Central memory CD8-positive, alpha-beta T cell (primary cell): Measurements from ENCODE around the gene INSL3.
A peak's percentile ranks its signal among the peaks of the same experiment; 100 is the strongest.

Experiments used
- ATAC-seq: fragments of 150-1000 bp; cut with Tn5 transposase; replicated peaks from 2 replicates; pipeline ENCODE4 v1.10.0; 2022; ENCODE audit warnings: mild to moderate bottlenecking, moderate FRiP score, moderate number of reproducible peaks; ENCODE audit not compliant: poor library complexity, severe bottlenecking; ENCODE audit errors: extremely low read depth
- DNase-seq, 2 donors: peaks; one replicate each; pipeline ENCODE4 v3.0.0; 2021; ENCODE audit warnings: low spot score in 2 of 2
- H3K27ac Mint-ChIP-seq: one replicate; pipeline ENCODE4 v1.8.0; 2022; ENCODE audit warnings: low read depth, mild to moderate bottlenecking, moderate library complexity, mixed read lengths
- H3K27me3 Mint-ChIP-seq: one replicate; pipeline ENCODE4 v1.8.0; 2022; ENCODE audit warnings: mixed read lengths
- H3K36me3 Mint-ChIP-seq: one replicate; pipeline ENCODE4 v1.8.0; 2022; ENCODE audit warnings: mild to moderate bottlenecking, moderate library complexity, mixed read lengths; ENCODE audit not compliant: insufficient read depth
- H3K4me1 Mint-ChIP-seq: one replicate; pipeline ENCODE4 v1.8.0; 2022; ENCODE audit warnings: mixed read lengths
- H3K4me3 Mint-ChIP-seq: one replicate; pipeline ENCODE4 v1.8.0; 2022; ENCODE audit warnings: mild to moderate bottlenecking, moderate library complexity, mixed read lengths
- H3K9me3 Mint-ChIP-seq: one replicate; pipeline ENCODE4 v1.8.0; 2022; ENCODE audit warnings: mixed read lengths

INSL3 gene, protein sequence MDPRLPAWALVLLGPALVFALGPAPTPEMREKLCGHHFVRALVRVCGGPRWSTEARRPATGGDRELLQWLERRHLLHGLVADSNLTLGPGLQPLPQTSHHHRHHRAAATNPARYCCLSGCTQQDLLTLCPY

DNA sequence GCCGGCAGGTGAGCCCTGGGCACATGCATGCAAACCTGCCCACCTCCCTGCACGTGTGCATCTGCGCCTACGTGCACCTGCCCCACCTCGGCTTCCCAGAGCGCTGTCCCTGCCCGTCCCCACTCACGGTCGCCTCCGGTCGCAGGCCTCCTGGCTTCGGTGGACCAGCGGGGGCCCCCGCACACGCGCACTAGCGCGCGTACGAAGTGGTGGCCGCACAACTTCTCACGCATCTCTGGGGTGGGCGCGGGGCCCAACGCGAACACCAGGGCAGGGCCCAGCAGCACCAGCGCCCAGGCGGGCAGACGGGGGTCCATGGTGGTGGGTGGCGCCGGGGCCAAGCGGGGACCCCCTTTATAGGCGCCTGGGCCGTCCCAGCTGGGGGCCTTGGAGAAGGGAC, at the start of gene INSL3:
Gene INSL3, minus strand, starts transcription at position 330 of the 400 bp plus-strand sequence. Its CDS starts 13 bp downstream, at position 317.
- Mint-ChIP-seq H3K27ac (peak within 1 kb of the TSS; percentile 19), H3K4me3 (no peak within 1 kb of the TSS), H3K36me3 (peaks cover 6% of the 10 kb centered on the region), H3K4me1 (no peaks in the 10 kb centered on the region), H3K9me3 (no peaks in the 10 kb centered on the region), H3K27me3 (no peaks in the 10 kb centered on the region)
- ATAC-seq (no peak), DNase-seq (no peak)

DNA sequence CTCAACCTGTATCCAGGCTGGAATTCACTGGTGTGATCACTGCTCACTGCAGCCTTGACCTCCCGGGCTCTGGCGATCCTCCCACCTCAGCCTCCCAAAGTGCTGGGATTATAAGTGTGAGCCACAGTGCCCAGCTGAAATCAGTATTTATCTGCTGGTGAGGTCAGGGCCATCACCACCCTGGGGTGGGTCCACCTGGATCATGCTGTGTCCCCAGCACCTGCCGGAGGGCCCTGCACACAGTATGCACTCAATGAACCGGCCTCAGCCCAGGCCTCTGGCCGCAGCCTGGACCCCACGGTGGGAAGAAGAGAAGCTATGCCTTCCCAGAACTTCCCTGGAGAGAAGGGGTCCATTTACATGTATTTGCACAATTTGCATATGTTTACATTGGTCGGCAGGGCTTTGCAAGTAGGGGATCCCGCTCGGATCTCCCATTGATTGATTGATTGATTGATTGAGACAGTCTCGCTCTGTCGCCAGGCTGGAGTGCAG, 47.8 kb upstream of the INSL3 start:
- DNase-seq (no peak), ATAC-seq (no peak)
- peaks cover 14% of the 10 kb centered on the region for H3K36me3 Mint-ChIP-seq
- H3K4me3 Mint-ChIP-seq: no peak overlapping the region
- no peaks in the 10 kb centered on the region for H3K4me1 Mint-ChIP-seq
- H3K27me3 Mint-ChIP-seq: no peaks in the 10 kb centered on the region
- peak overlapping the region; percentile 77 for H3K27ac Mint-ChIP-seq
- H3K9me3 Mint-ChIP-seq: no peaks in the 10 kb centered on the region

DNA sequence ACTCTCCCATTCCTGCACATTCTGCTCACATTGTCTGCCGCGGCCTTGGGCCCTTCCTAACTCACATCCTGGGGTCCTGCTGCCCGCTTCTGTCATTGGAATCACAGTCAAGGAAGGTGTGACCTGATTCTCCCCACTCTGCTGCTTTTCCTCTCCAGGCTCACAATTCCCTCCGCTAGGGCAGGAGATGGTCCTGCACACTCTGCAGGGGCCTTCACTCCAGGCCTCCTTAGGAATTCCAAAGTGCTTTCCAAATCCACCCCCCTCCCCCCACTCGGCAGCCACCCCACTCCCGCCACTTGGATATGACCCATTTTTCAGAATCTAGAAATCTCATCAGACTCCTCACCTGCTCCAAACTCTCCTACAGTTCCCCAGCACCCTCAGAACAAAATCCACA, 47.4 kb upstream of the INSL3 start:
- DNase-seq (no peak), ATAC-seq (no peak)
- Mint-ChIP-seq H3K27ac (peak overlapping the region; percentile 77), H3K27me3 (no peaks in the 10 kb centered on the region), H3K36me3 (peaks cover 18% of the 10 kb centered on the region), H3K9me3 (no peaks in the 10 kb centered on the region), H3K4me3 (no peak overlapping the region), H3K4me1 (peaks cover 1% of the 10 kb centered on the region)

DNA sequence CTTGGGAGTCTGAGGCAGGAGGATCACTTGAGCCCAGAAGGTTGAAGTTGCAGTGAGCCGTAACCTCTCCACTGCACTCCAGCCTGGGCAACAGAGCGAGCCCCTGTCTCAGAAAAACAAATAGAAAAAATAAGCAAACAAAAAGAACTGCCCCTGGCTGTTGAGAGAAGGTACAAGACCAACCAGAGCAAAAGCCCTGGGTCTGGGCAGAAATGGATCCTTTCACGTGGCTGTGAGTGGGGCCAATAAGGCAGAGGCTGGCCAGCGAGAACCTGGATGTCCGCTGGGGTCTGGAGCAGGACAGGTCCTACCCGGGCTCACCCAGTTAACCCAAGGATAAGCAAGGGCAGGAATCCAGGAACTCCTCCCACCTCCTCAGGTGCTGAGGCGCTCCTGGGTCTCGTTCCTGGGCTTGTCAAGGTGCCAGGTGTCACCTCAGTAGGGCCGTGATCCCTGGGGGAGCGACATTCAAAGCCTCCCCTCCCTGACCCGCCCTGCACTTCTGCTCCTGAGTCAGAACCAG, 45.7 kb upstream of the INSL3 start:
- peaks cover 10% of the 10 kb centered on the region for H3K4me1 Mint-ChIP-seq
- ATAC-seq: no peak
- H3K27ac Mint-ChIP-seq: no peak overlapping the region

DNA sequence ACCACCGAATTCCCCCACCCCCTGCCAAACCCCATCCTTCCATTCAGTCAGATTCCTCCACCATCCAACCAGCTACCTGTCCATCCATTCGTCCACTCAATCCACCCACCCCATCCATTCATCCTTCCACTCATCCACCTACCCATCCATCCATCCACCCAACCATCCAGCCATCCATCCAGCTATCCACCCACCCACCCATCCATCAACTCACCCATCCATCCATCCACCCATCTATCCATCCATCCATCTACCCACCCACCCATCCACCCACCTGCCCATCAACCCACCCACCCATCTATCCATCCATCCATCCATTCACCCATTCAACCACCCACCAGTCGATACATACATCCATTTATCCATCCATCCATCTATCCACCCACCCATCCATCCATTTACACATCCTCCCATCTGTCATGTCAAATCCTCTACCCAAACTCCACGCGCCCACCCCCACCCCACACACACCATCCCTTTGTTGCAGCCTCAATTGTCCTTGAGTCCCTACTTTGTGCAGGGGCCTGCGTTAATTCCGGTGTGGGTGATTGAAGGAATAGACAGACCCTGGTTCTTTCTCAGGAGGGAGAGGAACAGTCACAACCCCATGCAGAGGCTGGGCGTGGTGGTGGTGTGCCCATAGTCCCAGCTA, 45.1 kb upstream of the INSL3 start:
- Mint-ChIP-seq H3K4me3 (no peak overlapping the region), H3K9me3 (no peaks in the 10 kb centered on the region), H3K36me3 (peaks cover 29% of the 10 kb centered on the region), H3K27me3 (no peaks in the 10 kb centered on the region), H3K4me1 (peaks cover 14% of the 10 kb centered on the region), H3K27ac (peak overlapping the region; percentile 49)
- DNase-seq (no peak), ATAC-seq (no peak)

More for the DNA sequence above, 45.7 kb upstream of the INSL3 start:
- Mint-ChIP-seq H3K4me3 (no peak overlapping the region), H3K27me3 (no peaks in the 10 kb centered on the region), H3K9me3 (no peaks in the 10 kb centered on the region), H3K36me3 (peaks cover 26% of the 10 kb centered on the region)
- DNase-seq: no peak

DNA sequence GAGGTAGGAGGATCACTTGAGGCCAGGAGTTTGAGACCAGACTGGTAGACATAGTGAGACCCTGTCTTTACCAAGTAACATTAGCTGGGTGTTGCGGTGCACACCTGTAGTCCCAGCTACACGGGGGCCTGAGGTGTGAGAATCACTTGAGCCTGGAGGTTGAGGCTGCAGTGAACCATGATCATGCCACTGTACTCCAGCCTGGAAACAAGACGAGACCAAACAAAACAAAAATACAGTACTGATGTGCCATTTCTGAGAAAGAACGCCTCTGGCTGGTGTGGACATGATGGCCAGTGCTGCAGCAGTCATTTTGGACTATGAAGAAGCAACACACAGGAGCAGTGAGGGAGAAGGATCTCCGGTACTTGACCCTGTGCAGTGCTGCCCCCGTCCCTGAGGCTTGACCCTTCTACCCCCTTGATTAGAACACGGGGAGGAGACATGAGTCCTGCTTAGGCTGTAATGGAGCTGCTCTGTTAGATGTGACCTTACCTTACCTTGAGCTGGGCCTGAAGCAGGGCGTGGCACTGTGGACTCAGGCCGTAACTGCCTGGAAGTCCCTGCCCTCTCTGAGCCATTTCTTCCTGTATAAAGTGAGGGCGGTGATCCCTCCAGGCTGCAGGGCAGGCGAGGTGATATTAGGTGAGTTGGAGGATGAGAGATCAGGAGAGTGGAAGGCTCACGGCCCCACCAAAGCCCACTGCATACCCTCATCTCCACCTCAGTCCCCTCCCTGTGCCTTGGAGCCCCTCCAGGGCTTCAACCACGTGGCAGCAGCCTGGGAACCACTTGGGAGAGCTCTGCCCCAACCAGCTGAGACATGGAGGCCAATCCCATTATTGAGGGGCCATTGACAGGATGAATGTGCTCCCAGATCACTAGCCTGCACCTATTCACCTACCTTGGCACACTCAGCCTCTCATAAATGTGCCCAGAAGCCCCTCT, 44.3 kb upstream of the INSL3 start:
- no peaks in the 10 kb centered on the region for H3K9me3 Mint-ChIP-seq
- DNase-seq: no peak
- no peaks in the 10 kb centered on the region for H3K27me3 Mint-ChIP-seq
- peak overlapping the region; percentile 49 for H3K27ac Mint-ChIP-seq
- ATAC-seq: no peak
- H3K4me3 Mint-ChIP-seq: no peak overlapping the region
- H3K4me1 Mint-ChIP-seq: peaks cover 22% of the 10 kb centered on the region
- H3K36me3 Mint-ChIP-seq: peaks cover 35% of the 10 kb centered on the region

DNA sequence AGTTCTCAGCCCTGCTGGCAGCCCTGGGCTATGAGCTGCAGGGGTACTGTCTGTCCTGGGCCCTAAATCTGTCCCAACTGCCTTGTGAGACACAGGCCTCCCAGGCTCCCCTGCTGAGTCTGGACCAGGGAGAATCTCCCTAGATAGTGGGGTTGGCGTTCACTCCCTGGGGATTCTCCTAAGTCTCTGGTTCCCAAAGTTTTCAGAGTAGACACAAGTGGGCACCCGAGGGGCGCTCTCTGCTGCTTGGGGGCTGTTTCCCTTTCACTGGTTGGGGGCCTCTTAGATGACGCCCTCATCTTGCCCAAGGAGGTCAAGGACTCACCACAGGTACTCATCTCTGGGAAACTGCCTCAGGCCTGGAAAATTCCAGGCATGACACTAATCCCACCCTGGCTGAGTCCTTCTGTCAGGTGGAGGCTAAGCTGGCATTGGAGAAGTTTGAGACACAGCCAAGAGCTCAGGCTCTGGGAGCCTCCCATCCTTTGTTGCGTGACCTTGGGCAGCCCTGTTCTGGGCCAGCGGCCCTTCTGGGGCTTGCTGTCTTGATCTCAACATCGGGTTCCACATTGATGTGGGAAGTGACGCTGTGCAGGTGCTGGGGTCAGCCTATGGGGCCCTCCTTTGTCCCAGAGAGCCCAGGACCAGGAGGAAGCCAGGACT, 42.3 kb upstream of the INSL3 start:
- DNase-seq: no peak
- Mint-ChIP-seq H3K27ac (peak overlapping the region; percentile 78), H3K27me3 (no peaks in the 10 kb centered on the region), H3K9me3 (no peaks in the 10 kb centered on the region), H3K36me3 (peaks cover 46% of the 10 kb centered on the region), H3K4me1 (peaks cover 38% of the 10 kb centered on the region), H3K4me3 (no peak overlapping the region)
- no peak for ATAC-seq

DNA sequence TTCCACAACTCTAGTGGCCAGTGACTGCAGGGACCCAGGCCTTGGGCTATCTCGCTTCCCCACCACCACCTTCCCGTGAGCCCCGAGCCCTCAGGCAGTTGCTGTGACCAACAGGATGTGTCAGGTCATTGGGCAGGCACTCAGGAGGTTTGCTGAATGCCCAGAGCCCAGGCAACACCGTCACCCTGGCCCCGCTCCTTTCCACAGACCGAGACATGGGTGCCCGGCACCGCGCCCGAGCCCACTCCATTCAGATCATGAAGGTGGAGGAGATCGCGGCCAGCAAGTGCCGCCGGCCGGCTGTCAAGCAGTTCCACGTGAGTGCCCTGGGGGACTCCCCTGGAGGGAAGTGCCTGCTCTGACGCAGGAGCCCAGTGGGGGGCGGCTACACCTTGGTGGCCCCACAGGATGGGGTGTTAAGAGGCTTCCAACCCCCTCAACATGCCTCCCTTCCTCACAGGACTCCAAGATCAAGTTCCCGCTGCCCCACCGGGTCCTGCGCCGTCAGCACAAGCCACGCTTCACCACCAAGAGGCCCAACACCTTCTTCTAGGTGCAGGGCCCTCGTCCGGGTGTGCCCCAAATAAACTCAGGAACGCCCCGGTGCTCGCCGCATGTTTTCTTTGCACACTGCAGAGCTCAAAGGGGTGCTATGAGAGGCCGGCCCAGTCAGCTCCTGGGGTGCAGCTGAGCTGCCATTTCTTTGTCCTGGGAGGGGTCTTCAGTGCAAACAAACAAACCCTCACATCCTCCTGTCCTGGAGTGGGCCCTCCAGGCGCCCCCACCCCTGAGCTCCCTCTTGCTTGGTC, 41.6 kb upstream of the INSL3 start:
- H3K4me3 Mint-ChIP-seq: peak overlapping the region; percentile 9
- H3K27ac Mint-ChIP-seq: peak overlapping the region; percentile 78
- peaks cover 46% of the 10 kb centered on the region for H3K36me3 Mint-ChIP-seq
- peaks cover 38% of the 10 kb centered on the region for H3K4me1 Mint-ChIP-seq
- ATAC-seq (no peak), DNase-seq (no peak)
- no peaks in the 10 kb centered on the region for H3K9me3 Mint-ChIP-seq
- no peaks in the 10 kb centered on the region for H3K27me3 Mint-ChIP-seq

DNA sequence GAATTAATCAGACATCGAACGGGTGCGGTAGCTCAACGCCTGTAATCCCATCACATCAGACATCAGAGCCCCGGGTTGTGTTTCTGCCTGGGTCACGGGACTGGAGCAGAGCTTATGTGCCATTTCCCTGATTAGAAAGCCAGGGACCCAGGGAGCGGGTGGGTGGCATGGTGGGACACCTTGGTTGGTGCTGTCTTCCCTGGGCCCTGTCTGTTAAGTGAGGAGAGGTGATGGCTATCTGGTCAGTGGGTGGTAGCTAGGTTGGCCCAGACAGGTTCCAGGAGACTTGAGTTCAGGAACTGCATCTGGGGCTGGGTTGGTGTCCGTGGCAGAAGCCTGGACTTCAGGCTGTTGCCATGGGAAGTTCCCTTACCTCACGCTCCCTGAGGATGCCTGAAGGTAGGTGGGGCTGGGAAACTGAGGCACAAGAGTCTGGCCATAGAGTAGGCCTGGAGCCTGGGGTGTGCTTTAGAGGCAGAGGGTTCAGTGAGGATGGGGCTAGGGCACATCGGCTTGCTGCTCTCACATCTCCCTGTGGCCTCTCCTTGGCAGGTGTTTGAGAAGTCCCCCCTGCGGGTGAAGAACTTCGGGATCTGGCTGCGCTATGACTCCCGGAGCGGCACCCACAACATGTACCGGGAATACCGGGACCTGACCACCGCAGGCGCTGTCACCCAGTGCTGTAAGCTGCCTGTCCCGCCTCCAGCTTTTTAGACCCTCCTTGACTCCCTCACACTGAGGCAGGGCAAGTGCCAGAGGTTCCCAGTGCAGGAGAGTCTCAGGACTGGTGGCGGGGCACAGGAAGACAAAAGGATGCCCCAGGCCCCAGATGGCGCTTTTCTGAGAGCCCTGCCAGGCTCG, 40.5 kb upstream of the INSL3 start:
- H3K4me1 Mint-ChIP-seq: peaks cover 38% of the 10 kb centered on the region
- peak overlapping the region; percentile 91 for H3K4me3 Mint-ChIP-seq
- peaks cover 46% of the 10 kb centered on the region for H3K36me3 Mint-ChIP-seq
- no peak for ATAC-seq
- H3K27me3 Mint-ChIP-seq: no peaks in the 10 kb centered on the region
- no peak for DNase-seq
- H3K9me3 Mint-ChIP-seq: no peaks in the 10 kb centered on the region
- H3K27ac Mint-ChIP-seq: peak overlapping the region; percentile 89

DNA sequence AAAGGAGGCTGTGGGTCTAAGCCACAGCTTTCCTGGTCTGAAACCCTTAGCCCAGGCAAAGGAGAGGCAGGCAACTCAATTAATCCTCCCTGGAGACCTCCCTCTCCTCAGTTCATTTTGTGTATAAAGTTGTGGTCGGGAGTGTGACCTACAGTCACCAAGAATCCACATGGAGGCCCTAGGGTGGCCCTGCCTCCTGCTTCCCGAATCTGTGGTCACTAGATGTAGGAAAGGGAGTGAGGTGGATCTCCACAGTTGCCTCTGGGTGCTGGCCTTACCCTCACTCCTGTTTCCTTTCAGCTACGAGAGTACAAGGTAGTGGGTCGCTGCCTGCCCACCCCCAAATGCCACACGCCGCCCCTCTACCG, 39.7 kb upstream of the INSL3 start:
- no peak for DNase-seq
- Mint-ChIP-seq H3K36me3 (peaks cover 43% of the 10 kb centered on the region), H3K27me3 (no peaks in the 10 kb centered on the region), H3K27ac (peak overlapping the region; percentile 89), H3K9me3 (no peaks in the 10 kb centered on the region), H3K4me1 (peaks cover 38% of the 10 kb centered on the region), H3K4me3 (peak overlapping the region; percentile 91)
- no peak for ATAC-seq
